HUDEP-2 (cell line): ENCODE results near the gene RNASE13.

ENCODE experiments used
- DNase-seq, 76 experiments: peaks; one replicate each; lab custom pipeline; 2025; ENCODE audit not compliant: unreplicated experiment in 76 of 76; lab: John Stamatoyannopoulos, UW

The RNASE13 gene, protein sequence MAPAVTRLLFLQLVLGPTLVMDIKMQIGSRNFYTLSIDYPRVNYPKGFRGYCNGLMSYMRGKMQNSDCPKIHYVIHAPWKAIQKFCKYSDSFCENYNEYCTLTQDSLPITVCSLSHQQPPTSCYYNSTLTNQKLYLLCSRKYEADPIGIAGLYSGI

GRCh38 chr14:21034707-21035106, at the start of gene RNASE13:
RNASE13 (minus strand) TSS chr14:21034807; CDS start chr14:21034288, 519 bp downstream.
- no peak for DNase-seq

DNA sequence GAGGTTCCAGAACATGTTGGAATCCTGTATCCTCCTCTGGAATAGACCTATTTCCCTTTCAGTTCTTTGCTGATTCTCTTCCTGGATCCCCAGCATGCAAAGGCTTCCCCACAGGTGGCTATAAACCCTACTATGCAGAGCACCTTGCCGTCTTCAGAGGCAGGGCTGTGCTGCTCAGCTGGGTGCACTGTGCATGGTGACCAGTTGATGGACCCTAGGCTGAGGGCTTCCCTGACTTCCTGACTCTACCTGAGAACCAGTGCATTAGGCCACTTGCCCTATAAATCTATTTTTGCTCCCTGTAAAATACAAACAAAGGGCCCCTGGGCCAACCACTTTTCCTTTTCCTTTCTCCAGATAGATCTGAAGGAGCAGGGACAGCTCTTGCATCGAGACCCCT, 49.8 kb upstream of the RNASE13 start:
- no peak for DNase-seq

DNA sequence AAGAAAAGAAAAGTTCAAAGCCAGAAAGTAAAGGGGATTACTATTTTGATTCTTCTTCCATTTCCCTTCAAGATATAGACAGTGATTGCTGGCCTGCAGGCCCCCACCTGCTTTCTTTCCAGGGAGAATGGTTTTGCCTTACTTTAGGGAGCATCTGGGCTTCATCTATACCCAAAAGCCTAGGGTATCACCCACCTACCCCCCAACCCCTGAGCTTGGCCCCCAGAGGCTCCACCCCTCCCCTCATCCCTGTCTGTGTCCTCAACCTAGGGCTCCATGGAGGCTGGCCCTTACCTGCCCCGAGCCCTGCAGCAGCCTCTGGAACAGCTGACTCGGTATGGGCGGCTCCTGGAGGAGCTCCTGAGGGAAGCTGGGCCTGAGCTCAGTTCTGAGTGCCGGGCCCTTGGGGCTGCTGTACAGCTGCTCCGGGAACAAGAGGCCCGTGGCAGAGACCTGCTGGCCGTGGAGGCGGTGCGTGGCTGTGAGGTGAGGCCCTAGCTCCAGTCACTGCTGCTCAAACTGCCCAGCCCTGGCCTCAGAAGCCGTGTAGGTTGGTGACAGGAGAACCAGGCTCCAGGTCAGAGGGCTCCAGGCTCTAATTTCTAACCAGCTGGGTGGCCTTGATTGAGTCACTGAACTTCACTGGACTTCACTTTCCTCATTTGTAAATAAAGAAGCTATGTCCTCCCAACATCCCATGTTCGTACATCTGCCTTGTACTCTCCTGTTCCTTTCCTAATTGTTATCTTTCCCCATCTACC, 49.1 kb upstream of the RNASE13 start:
- no peak for DNase-seq

DNA sequence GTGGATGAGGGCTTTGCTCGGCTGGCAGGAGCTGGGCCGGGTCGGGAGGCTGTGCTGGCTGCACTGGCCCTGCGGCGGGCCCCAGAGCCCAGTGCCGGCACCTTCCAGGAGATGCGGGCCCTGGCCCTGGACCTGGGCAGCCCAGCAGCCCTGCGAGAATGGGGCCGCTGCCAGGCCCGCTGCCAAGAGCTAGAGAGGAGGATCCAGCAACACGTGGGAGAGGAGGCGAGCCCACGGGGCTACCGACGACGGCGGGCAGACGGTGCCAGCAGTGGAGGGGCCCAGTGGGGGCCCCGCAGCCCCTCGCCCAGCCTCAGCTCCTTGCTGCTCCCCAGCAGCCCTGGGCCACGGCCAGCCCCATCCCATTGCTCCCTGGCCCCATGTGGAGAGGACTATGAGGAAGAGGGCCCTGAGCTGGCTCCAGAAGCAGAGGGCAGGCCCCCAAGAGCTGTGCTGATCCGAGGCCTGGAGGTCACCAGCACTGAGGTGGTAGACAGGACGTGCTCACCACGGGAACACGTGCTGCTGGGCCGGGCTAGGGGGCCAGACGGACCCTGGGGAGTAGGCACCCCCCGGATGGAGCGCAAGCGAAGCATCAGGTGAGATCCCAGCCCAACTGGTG, 47.0 kb upstream of the RNASE13 start:
- no peak for DNase-seq

DNA sequence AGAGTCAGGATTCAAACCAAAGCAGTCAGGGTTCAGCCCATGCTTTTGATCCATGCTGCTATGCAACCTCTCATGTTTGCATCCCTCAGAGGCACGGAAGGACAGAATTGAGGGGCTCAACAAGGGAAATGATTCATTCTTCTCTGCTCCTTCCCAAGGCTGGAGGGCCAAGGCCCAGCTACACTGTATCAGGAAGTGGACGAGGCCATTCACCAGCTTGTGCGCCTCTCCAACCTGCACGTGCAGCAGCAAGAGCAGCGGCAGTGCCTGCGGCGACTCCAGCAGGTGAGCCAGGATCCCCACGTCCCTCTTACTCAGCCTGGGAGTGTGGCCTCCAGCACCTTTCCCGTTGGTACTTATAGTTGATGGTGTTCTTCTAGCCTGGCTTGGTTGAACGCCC, 44.1 kb upstream of the RNASE13 start:
- no peak for DNase-seq

- no peak for DNase-seq
Observed at GRCh38 chr14:21078287-21078686, 43.7 kb upstream of the RNASE13 start.

GRCh38 chr14:21077672-21078071, 43.1 kb upstream of the RNASE13 start:
- DNase-seq = no peak

- no peak for DNase-seq
Observed at GRCh38 chr14:21075719-21076437, 41.3 kb upstream of the RNASE13 start.

GRCh38 chr14:21074398-21075272, 40.0 kb upstream of the RNASE13 start:
- DNase-seq = no peak

DNA sequence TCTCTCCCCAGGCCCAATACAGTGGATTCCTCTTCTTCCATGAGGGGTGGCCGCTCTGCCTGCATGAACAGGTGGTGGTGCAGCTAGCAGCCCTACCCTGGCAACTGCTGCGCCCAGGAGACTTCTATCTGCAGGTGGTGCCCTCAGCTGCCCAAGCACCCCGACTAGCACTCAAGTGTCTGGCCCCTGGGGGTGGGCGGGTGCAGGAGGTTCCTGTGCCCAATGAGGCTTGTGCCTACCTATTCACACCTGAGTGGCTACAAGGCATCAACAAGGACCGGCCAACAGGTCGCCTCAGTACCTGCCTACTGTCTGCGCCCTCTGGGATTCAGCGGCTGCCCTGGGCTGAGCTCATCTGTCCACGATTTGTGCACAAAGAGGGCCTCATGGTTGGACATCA, 39.3 kb upstream of the RNASE13 start:
- no peak for DNase-seq

DNA sequence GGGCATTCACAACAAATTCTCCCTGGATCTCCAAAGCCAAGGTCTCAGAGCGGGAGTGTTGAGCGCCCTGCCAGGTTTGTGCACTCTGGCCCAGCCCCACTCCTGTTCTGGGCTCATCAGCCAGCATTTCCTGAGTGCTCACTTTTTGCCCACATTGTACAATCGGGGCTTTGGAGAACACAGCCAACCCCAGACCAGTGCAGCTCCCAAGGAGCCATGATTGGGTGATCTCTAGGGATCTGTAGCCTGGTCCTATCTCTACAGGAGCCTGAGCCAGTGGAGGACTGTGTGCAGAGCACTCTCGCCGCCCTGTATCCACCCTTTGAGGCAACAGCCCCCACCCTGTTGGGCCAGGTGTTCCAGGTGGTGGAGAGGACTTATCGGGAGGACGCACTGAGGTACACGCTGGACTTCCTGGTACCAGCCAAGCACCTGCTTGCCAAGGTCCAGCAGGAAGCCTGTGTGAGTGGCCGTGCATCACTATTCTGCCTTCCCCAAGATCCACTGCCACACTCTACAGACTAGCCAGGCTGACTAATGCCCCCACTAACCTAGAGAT, 38.3 kb upstream of the RNASE13 start:
- DNase-seq = no peak

DNA sequence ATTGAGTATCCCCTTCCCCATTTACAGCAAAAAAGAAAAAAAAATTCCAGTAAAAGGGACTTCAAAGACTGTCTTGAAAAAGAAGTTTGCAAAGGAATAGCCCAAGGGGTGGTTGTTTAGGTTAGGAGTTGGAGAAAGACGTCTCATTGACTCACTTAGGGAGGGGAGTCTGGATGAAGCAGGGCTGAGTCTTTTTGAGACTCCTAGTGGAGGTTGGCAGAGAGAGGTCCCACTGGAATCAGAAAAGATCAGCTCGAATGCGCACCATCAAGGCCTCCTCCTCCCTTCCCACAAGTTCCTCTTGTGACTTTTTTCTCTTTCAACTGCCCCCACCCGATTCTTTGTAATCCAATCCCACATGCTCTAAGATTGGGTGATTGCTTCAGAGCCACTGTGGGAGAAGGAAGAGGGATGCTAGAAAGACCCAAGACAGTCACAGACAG, 37.4 kb upstream of the RNASE13 start:
- DNase-seq = no peak

DNA sequence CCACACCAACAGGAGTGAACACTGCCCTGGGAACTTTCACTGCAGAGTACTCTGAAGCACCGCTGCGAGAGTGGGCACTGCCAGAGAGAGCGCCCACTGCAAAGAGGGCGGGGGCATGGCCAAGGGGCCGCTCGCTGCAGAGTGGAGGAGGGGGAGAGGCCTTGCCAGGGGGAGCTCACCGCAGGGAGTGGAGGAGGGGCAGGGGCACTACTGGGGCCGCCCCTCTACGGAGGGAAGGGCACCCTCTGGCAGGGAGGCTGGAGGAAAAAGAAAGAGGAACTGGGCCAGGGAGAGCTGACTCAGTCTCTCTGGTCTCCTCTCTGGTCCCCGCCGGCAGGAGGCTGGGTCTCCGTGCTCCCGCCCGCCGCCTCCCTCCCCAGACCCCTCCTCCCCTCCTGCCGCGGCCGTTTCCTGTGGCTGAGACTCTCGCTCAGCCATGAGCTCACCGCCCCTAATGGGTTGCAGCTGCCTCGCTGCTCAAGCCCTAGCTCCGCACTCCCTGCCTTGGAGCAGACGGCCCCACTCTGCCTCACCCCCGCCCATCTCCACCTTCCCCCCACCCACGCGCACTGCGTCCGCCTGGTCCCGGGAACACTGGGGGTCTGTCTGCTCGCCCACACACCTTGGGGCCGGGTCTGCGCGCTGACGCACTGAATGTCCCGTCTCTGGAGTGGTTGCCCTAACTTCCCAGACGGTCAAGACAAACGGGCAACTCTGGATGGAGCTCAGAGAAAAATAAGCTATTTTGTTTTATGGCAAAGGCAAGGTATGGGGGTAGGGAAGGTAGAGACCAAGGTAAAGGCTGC, 36.8 kb upstream of the RNASE13 start:
- DNase-seq = peak in 6 of 76 experiments; percentile 4 to 31 (median 22)

GRCh38 chr14:21070610-21071224, 36.1 kb upstream of the RNASE13 start:
- peak in 9 of 76 experiments; percentile 10 to 31 (median 13) for DNase-seq

DNA sequence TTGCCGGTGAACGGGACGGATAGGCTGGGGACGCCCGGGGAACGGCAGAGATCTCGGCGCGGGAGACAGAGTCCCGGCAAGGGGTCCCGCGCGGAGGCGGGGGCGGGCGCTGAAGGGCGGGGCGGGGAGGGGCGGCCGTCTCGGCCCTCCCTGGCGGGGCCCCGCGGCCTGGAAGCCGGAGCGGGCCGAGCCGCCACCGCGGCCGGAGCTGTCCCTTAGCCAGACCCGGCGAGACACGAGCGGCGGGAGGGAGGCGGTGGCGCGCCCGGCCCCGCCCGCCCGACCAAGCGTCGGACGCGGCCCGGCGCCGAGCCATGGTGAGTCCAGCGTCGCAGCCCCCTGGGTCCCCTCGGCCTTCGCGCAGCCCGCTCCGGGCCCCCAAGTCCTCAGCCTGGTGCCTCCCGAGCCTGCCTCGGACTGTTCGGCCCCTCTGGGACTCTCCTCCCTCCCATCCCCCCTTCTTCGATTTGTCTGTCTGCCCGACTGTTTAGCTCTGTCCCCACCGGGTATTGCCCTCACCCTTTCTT, 35.5 kb upstream of the RNASE13 start, which contains the start of gene ARHGEF40:
Gene ARHGEF40 (plus strand): TSS at position 222 of the 527 bp plus-strand sequence. CDS start 93 bp downstream, at position 315.
- peak in 1 of 76 experiments; percentile 7 for DNase-seq

GRCh38 chr14:21069388-21070082, 34.9 kb upstream of the RNASE13 start:
- no peak for DNase-seq

GRCh38 chr14:21068521-21069387, 34.1 kb upstream of the RNASE13 start:
- peak in 31 of 76 experiments; percentile 7 to 51 (median 23) for DNase-seq
